NCI-H1694 treated with DMSO at 0.1 percent for 48 hours (cell line): ENCODE measurements around the gene MAPKAP1.
A peak's percentile ranks its signal among the peaks of the same experiment; 100 is the strongest.

ENCODE experiments used
- DNase-seq: peaks from one replicate; lab custom pipeline; 2025; lab: John Stamatoyannopoulos, UW

The MAPKAP1 gene

DNA sequence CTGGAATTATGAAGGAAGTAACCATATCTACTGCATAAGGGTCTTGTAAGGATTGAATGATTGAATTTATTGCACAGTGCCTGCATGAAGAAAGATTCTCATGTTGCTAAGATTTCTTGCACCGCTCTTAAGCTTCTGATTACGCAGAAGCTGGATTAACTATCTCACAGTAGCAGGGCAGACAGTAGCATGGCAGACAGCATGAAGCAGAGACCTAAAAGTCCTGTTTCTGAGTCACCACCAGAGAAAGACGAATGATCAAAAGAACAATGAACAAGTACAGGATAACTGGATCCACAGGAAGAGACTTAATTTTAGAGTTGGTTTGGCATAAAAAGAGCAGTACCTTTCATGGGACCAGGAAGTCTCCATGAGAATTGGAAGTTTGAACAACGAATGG is 142.4 kb downstream of the MAPKAP1 start:
- DNase-seq, result no peak

DNA sequence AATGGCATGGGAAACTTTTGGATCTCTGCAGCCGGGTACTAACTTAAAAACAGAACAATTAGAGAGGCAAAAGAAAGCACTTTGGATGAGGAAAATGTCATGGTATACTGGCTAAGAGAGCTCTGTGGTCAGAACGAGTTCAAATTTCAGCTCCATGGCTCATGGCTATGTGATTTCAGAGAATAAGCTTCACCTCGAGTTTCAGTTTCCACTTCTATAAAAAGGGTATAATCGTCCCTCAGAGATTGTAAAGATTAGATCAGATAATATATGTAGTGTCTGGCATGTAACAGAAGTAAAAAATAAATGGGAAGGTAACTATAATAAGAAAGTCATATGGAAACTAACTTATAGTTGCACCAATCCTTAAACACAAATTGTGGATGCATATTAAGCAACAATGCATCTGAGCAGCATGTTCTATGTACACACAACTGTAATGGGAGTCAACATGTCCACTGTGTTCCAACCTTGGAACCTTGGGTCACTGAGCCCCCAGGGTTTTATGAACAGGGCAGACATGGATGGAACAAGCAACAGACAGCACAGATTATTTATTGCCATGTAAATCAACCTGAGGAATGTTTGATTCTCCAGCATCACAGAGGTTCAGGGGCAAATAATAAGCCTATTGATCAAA is 145.4 kb downstream of the MAPKAP1 start:
- no peak for DNase-seq

DNA sequence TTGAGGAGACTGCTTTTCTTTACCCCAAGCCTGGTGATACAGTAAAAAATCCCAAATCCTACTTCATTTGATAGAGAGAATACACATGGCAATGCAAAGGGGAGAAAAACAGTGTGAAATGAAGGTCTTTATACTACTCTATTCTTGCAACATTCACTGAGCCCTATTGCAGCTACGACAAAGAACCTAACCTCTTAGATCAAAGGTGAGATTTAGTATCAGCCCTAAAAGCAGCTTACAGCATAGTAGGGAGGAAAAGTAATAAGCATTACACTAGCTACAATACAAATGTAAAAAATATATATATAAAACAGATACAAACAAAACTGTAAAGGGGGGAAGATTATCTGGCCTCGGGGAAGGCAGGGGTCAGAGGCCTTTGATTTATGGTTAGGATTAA is 147.1 kb downstream of the MAPKAP1 start:
- no peak for DNase-seq

DNA sequence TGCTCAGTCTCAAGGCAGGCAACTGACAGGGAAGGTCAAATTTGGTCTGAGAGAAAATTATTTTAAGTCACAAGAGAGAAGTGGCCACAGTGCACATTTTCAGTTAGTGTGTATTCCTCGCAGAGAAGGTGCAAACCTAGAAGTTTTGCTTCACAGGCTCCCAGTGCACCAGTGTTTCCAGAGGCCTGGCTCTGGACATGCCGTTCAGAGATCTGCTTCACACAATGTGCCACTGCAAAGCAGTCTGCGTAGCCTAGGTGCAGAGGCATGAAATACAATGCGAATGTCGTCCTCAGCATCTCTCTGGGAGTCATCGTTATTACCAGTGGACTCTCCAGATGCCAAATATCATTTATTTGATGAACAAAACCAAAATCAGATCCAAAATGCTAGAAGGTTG is 147.8 kb downstream of the MAPKAP1 start:
- no peak for DNase-seq

DNA sequence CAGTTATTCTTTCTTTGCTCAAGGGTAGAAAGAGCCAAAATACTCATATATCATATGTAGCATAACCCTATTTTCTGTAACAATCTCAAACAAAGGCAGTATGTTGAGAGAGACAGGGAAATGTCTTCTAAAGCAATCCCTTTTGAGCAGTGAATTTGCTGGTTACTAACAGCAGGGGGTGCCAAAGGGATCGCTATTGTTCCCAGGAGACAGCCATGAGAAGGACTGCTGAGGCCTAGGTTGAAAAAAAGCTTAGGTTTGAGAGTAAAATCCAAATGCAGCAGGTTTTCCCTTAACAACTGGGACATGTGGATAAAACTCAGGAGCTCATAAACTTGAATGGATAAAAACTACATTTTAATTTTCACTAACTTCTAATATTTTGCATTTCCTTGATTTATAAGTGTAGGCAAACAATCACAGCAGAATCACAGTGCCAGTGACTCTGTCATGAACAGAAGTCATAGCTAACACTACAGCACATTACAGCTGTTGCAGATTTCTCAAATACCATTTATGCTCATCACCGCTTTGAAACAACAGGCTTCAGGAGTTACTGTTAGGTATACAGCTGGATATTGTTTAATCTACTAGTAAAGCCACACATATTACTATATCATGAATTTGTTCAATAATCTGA is 148.4 kb downstream of the MAPKAP1 start:
- peak; percentile 73 for DNase-seq

DNA sequence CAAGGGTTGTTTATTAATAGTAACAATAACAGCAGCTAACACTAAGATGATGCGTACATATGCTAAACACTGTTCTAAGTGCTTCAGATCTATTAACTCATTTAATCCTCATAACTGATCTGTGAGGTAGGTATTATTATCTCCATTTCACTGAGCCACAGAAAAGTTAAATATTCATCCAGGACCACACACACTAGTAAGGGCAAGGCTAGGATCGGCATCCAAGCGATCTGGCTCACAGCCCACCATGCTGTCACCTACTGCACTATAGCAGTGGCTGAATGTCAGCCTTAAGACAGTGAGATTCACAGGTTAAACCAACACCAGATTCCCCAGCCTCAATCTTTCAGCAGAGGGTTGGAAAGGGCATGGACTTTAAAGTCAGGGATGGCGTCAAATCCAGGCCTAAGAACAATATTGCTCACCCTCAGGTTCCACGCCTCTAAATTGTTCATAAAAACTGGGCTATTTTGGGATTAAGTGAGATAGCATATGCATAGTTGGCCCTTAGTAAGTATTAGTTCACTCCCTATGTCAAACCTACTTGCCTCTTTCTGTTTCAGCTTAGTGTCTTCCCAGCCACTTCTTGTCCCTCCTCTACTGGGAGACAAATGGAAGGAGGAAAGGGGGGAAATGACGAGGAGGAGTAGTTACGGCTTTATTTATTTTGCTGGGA is 150.8 kb downstream of the MAPKAP1 start:
- DNase-seq, result no peak

DNA sequence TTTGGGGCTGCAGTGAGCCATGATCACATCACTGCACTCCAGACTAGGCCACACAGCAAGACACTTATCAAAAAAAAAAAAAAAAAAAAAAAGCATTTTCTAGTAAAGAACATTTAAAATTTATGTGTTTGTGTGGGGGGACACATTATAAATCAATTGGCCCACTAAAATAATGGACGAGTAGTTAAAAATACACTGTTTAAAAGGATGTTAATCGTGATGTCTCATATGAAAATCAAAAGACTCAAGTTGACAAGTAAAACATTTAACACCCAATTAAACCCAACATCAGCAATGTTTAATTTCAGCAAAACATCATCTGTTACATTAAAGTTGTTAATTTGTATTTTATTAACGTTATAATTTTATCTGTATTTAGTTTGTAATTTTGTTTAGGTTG is 152.3 kb downstream of the MAPKAP1 start:
- DNase-seq, result no peak

DNA sequence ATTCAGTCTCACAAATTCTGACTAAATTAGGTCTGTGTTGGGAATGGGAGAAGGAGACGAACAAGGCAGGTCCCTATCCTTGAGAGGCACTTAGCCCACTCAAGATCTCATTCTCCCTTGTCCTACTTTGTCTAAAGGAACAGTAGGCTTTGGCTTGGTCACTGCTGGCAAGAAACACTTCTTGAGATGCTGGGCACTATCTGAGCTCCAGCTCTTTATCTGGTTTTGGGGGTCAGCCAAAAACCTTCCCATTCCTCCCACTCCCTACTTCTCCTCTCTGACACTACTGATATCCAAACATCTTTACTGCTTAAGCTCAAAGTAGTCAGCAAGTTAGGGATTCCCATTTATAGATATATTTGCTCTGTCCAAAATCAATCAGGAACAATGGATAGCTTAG is 155.2 kb downstream of the MAPKAP1 start:
- no peak for DNase-seq

DNA sequence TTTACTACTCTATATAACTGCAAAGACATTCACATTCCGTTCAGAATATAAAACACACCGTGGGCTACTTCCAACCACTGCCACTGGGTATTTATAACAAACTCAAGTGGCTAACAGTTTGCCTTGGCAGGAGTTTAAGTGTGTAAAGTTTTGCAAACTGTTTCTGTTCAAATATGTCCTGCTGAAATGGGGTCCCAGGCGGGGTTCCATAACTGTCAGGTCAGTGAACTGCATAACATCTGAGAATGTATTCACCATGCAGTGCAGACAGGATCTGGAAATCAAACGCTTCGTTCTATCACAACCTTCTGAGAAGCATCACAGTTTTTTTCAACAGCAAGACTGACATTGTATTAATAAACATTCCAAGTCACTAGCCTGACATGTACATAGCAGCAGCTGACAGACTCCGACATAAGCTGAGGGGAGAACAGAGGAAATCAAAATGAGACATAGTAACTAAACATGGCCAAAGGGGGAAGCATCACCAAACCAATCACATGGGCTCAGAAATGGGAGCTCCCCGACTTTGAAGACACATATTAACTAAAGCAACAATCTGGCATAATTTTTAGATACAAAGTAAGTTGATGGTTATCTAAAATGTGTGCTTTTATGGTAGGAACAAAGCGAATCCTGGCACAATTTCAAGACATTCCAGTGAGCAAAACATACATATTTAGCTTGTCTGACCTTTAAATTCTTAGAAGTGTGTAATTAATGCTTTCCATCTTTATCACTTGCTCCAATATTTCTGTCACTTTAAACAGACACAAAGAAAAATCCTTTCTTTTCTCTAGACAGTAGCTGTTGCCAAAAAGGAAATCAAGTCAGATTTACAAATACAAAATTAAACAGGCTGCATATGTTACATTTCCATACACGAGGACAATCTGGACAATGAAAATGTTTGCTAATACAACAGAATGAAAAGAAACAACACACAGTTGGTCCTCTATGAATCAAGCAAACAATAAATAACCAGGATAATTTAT is 156.8 kb downstream of the MAPKAP1 start:
- DNase-seq, result no peak

DNA sequence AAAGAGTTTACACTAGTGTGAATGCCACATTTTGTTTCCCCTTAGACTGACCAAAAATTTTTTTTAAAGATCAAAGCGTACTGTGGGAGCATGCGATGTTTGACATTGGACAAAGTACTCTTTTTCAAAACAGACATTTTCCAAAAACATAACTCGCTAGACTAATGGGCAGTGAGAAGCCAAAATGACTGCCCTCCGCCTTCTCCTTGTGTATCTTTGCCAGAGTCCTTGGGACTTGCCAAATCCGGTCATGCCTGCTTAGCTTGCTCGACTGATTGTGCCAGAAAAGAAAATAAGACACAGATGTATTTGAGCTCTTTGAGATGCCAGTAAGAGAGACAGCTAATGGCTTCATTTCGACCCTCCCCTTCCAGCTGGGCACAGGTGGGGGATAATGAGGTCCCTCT is 157.5 kb downstream of the MAPKAP1 start:
- DNase-seq, result no peak

DNA sequence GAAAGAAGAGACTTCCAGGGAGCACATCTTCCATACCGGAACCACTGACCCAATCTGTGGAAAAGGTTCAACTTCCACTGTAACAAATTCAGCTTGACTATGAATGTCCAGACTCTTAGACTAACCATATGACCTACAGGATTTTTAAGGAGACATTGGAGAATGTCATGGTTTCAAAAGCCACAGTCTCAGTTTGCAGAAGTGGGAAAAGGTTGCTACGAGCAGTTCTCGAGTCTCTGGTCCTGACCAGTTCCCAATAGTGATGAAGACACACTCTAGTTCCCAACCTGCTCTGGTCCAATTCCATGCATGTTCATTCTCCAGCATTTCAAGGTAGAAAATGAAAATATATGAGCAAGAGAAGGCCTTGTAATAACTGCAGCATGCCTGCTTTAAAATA is 158.0 kb downstream of the MAPKAP1 start:
- DNase-seq, result no peak

DNA sequence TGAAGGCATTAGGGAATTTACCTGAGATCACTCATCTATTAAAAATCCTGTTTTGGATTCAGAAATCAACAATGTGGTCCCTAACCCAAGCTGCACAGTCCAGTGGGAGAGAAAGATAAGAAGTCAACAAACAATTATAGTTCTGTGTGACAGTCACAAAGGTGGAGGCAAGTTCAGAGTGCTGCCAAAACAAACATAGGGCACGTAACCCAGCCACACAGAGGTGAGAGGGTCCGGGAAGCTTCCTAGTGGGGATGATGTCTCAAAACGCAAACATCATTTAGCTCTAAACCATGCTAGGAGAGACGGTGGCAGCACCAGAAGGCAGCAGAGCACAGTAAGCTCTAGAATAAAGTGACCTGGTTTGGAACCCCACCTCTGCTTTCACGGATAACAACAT is 158.9 kb downstream of the MAPKAP1 start:
- DNase-seq, result no peak

DNA sequence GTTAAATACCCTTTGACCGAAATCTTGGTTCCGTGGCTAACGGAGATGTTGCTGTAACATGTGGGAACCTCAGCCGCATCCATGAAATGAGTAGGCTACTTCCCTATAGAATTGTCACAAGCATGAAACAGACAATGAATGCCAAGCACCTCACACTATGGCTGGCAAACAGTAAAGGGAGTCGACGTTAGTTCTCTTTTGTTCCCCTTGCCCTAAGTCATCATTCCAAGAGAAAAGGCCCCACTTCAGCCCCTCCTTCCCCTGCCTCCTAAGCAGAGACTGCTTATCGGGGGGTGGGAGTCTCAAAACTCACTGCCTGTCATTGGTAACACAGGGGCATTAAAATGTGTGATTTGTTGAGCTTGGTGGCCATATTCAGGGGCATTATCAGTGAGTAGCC is 159.6 kb downstream of the MAPKAP1 start:
- no peak for DNase-seq

DNA sequence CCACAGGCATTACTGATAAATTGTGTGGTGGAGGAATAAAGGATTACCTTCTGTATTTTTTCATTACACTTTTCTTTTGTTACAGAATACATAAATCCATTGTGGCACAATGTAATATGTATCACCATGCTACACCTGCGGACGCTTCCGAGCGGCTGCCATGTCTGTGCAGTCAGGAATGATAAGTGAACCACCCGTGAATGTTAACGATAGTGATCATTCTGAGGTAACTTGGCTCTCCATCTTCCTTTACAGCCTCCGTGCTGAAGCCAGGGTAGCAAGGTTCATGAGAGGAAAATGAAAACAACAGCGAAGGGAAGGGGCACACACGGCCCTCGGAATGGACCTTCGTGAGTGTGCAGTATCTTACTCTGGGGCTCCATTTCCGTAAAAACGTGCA is 161.2 kb downstream of the MAPKAP1 start:
- no peak for DNase-seq

DNA sequence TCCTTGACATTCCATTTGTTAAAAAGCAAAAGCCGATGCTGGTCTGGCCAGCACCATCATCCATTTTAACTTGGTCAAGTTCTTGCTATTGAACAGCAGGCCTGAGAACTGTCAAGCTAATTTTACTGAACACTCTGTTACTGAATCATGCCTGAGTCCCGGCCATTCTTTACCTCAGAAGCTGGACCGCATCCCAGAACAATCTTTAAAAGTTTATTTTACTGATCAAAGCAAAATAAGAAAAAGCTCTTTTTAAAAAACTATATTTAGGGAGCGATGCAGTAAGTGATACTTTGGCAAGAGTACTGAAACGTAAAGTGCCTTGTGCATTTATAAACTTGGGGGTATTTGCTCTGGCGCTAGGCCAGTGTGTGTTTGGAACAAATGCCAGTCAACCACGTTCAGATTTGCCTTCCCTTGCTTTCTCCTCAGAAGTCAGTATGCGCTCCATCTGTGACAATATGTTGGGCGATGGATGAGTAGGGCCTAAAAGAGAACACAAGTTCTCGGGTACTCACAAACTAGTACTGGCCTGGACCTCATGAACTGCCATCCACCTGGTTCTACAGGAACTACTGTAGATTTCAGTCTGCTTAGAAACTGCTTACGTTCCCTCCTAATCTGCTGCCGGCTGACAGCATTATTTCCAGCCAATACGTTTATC is 161.9 kb downstream of the MAPKAP1 start:
- DNase-seq, result peak; percentile 61

DNA sequence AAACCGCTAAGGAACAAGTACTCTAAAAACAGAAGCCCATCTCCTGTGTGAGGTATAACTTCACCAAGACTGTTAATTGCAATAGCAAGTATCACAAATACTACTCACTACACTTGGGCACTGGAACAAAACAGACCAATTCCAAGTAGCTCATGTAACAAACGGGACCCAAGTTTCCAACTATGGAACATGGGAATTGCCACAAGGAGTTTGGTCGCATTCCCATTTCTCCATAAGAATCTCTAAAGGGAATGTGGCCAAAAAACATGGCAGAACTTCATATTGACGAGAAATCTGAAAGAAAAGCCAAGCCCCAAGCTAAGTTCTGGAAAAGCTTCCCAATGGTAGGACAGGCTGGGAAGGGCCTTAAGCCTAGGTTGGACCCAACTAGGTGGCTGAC is 162.5 kb downstream of the MAPKAP1 start:
- DNase-seq, result no peak

DNA sequence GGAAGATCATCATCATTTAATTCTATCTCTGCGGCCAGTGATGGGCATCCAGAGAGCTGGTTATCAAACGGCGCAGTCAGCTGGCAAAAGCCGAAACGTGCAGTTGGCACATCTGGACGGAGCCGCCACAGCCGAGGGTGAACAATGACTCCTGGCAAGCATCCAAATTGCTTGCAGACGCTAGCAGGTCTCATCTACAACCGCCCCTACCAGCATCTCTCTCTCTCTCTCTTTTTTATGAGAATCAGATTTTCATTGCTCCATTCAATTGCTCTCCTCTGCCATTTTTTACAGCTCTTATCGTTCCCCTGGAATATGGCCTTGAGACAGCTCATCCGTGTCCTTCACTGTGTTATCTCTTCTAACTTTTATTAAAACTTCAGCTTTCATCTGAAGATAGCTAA is 165.2 kb downstream of the MAPKAP1 start:
- peak; percentile 67 for DNase-seq

DNA sequence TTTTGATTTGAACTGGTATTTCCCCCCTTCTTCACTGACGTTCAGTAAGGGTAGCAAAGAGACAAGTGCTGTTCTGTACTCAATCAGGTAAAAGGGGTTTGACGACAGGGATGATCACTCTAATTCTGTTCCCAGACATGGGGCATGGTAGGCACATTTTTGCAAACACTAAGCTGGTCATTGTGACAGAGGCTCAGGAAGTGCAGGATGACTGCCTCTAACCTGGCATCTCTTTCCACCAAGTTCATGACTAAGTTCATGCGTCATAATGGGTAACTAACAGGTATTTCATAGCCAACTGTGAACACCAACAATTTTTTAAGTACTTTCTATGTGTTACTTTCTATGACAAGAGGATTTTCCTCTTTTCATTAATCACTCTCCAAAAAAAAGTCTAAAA is 166.5 kb downstream of the MAPKAP1 start:
- no peak for DNase-seq

DNA sequence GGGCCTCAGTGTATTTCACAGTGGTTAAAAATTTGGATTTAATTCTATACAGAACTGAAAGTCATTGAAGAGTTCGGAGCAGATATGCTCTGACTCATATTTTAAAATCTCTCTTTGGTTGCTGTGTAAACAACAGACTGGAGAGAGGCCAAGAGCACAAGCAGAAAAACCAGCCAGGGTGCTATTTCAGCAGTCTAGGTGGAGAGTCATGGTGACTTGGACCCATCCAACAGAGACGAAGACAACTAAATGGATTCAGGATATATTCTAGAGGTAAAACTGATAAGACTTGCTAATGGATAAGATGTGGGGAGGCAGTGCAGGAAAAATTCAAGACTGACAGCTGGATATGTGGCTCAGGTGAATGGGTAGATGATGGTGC is 168.9 kb downstream of the MAPKAP1 start:
- peak; percentile 49 for DNase-seq

DNA sequence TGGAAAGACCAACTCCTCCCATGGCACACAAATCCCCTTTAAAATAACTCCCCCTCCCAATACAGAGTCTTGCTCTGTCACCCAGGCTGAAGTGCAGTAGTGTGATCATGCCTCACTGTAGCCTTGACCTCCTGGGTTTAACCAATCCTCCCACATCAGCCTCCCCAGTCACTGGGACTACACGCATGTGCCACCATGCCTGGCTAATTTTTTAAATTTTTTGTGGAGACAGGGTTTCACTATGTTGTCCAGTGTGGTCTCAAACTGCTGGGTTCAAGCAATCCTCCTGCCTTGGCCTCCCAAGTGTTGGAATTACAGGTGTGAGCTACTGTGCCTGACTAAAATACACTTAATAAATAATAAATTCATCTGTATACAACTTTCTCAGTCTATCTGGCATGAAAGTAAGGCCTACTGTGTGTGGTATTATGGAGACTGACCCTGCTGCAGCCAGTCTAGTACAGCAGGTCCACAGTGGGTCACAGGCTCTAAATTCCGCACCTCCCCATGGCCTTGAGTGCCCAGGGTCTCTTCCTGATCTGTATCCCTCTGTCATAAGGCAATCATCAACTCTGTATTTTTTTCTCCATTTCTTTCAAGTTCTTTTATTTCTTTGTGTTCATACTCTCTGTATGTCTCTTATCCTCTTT is 169.4 kb downstream of the MAPKAP1 start:
- DNase-seq, result no peak

DNA sequence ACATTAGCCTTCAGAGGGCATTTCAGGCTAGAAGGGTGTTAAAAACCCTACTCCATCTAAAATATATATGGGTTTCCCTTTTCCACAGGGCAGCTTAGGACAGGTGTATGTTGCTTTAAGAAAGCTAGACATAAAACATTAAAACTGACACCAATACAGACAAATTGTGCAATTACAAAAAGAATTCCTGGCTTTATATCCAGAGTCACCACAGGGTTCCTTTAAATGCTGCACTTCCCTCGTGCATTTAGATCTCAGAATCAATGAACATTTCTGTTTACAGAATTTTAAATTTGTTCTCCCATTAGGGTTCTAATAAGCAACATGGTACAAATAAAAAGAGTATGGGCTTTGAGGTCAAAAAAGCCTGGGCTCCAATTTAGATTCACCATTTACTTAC is 170.2 kb downstream of the MAPKAP1 start:
- DNase-seq, result no peak
